ENCODE measurements around the gene ENOX1.

GRCh38 chr13:43545317-43545874 is 241.4 kb downstream of the ENOX1 start:
- TF ChIP-seq ARNT (IDR thresholded peaks at IDR 0.05) (no peak), SUZ12 (IDR thresholded peaks at IDR 0.05) (no peak), FOXA1 (IDR thresholded peaks at IDR 0.05) (no peak), SP1 (IDR thresholded peaks at IDR 0.05) (no peak), TARDBP (IDR thresholded peaks at IDR 0.05) (no peak), FOXK2 (IDR thresholded peaks at IDR 0.05) (no peak), ELF4 (IDR thresholded peaks at IDR 0.05) (no peak), PKNOX1 (IDR thresholded peaks at IDR 0.05) (no peak)
